GM11168 (cell line): ENCODE measurements around the gene FUT9.

ENCODE experiments used
- in situ Hi-C: fragments of 300-500 bp; cut with MboI; formaldehyde crosslinking; loops from one replicate; pipeline ENCODE4 v1.12.0; 2022; ENCODE audit warnings: low sequenced_read_pairs; ENCODE audit not compliant: unreplicated experiment

FUT9 gene

GRCh38 chr6:96015518-96016333, at the start of gene FUT9:
FUT9 (plus strand) TSS chr6:96015974; CDS start chr6:96203156, 187,182 bp downstream.
- in situ Hi-C loops, result no loop called here

GRCh38 chr6:95967594-95967993, 48.2 kb upstream of the FUT9 start:
- in situ Hi-C loops, result no loop called here

DNA sequence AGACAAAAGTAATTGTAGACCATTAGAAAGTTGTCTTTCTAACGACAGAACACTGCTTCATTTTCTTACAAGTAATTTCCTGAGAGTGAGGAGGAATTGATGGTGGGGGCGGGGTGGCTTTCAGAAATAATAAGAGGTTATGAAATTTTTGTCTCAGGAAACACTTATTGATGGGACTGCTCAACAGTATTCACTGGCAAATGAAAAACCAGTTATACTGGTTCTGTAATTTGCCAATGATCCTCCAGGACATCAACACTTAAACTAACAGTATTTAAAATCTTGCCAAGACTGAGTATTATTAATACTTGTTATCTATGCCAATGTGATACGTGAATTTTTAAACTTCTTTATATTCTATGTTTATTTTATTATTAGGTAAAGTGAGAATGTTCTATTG, 41.8 kb upstream of the FUT9 start:
- in situ Hi-C loops, result no loop called here

DNA sequence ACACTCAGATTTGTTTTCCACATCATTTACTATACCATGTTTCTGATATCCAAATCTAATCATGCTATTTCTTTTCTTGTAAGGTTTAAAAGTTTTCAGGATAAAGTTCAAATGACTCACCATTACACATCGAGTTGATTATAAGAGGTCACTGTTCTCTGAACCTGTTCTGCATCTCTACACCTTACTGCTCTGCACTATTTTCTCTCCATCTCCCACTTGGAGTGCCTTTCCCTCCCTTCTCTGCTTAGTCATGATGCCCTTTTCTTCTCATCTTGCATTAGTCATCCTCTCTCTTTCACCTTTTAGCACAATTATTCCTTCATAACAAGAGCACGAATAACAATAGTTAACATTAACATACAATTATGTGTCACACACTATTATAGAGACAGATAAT, 37.5 kb upstream of the FUT9 start:
- in situ Hi-C loops, result no loop called here

- in situ Hi-C loops, result no loop called here
Measured at GRCh38 chr6:95991906-95992305, 23.9 kb upstream of the FUT9 start.

DNA sequence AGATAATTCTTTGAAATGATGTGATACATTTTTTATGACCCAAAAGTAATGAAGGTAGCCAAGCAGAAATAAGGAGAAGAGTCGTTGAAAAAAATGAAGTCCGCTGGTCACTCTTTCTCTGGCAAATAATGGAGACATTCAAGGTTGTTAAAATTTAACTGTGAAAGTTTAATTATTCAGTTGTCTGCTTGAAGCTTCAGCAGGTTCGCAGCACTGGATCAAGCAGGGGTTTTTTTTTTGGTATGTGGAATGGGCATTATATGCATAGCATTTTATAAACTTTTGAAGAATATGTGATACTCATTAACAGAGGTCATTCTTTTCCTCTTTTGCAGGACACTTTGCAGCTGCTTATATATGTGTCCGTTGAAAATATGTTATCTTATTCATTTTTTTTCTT, 21.6 kb upstream of the FUT9 start:
- in situ Hi-C loops, result no loop called here

DNA sequence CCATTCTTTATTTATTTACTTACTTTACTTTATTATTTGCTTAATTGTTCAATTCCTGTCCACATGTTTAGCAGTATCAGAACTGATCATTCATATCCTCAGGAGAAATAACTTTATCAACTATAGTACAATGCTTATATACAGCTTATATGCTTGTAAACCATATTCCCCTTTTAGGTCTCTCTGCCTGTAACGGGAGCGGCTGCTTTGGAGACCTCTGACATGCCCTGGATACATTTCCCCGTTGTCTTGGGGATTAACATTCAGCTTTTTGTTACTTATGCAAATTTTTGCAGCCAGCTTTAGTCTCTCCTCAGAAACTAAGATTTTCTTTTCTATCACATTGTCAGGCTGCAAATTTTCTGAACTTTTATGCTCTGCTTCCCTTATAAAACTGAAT, 17.6 kb upstream of the FUT9 start:
- in situ Hi-C loops, result no loop called here

GRCh38 chr6:96001891-96002575, 13.7 kb upstream of the FUT9 start:
- in situ Hi-C loops, result no loop called here

DNA sequence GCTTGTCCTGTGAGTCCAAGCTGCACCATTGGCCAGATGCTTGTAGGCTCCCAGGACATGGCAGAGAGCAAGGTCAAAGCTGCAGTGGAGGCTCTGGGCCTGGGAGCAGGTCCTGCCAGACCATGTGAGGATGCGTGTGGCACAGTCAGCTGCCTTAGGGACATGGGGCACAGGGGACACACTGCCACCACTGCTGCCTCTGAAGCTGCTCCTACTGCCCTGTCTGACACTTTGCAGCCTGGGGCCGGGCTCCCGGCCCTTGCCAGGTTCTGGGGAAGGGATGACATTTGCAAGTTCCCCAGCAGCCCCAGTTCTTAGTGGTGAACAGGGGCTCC, 13.2 kb upstream of the FUT9 start:
- in situ Hi-C loops, result no loop called here

- in situ Hi-C loops, result no loop called here
Measured at GRCh38 chr6:96002912-96003311, 12.9 kb upstream of the FUT9 start.

DNA sequence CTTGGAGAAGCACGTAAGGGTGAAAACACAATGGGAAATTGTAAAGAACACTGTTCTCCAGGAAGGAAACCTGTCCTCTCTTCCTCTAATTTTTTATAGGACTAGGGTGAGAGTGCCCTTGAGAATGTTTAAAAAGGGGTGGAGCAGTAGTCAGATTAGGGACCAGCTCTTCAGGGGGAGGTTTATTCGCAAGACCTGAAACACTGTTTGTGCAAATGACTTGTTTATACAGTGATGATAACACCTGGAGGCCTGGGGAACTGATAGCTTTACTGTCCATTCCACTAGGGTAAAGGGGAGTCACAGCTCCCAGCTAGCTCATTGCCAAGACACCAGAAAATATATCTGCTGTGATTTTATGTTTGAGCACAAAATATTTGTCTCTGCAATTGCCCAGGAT, 8.1 kb upstream of the FUT9 start:
- in situ Hi-C loops, result no loop called here

- in situ Hi-C loops, result no loop called here
Measured at GRCh38 chr6:96013531-96013930, 2.2 kb upstream of the FUT9 start.

GRCh38 chr6:96014846-96015517, 792 bp upstream of the FUT9 start:
- in situ Hi-C loops, result no loop called here

GRCh38 chr6:96016334-96017069, 728 bp downstream of the FUT9 start:
- in situ Hi-C loops, result no loop called here

- in situ Hi-C loops, result no loop called here
Measured at GRCh38 chr6:96017070-96017359, 1.2 kb downstream of the FUT9 start.

DNA sequence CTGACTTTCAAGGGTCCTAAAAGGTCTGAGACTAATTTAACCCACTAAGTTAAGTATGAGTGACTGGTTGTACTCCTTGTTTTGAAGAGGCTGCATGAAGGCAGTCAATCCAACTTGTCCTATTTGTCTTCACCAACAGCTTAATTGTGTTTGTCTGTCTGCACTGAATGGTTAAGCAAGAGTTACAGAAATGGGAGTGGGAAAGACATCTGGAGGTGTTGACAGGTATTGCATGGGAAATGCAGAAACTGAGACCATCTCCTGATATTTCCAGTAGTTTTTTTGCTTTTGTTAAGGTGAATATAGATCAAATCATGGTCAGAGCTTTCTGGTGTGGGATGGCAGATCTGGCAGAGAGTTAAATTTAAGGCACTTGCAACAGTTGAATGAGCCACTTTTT, 6.5 kb downstream of the FUT9 start:
- in situ Hi-C loops, result no loop called here

- in situ Hi-C loops, result no loop called here
Measured at GRCh38 chr6:96032661-96033060, 16.9 kb downstream of the FUT9 start.

DNA sequence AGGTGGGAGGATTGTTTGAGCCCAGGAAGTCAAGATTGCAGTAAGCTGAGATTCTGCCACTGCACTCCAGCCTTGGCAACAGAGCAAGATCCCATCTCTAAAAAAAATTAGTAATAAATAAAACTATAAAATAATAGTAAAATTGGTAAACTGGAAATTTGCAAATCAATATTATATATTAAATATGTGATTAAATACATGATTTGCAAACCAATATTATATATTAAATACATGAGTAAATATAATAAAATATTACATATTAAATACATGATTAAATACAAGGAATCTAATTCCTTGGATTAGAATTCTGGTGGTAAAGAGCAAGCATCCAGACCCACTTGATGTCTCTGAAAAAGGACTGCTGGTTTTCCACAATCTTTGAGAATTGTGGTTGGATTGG, 35.8 kb downstream of the FUT9 start:
- in situ Hi-C loops, result no loop called here

DNA sequence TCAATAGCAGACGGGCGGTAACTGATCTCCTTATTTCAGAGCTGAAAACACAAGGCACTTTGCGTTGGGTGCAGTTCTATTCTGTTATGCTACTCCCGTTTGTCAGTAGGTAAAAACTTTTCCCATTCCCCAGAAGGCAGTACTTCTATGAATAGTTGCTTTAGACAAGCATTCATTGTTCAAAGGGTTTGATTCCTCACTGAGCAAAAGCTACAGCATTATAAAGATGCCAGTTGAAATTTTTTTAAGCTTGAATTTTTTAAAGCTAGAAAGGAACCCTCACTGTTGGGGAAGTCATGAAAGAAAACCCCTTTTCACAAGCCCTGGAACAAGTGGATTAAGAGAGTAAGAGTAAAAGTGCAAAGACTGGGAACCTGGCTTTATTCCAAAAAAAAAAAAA, 42.3 kb downstream of the FUT9 start:
- in situ Hi-C loops, result no loop called here

GRCh38 chr6:96059586-96059985, 43.8 kb downstream of the FUT9 start:
- in situ Hi-C loops, result no loop called here

GRCh38 chr6:96060249-96060648, 44.5 kb downstream of the FUT9 start:
- in situ Hi-C loops, result no loop called here
